MM.1S (cell line): ENCODE measurements around the gene SMKR1.

Experiments
- EZH2 ChIP-seq: fragments of 300-600 bp; sonication (generic); optimal IDR thresholded peaks from 2 replicates; pipeline ENCODE3; 2017; ENCODE audit warnings: low read depth, mild to moderate bottlenecking, antibody characterized with exemption, low read length, mixed read lengths
- TF ChIP-seq, protein P1 (sequence below): fragments of 300-600 bp; sonication (generic); IDR thresholded peaks from 2 replicates; pipeline ENCODE4 v1.5.1; 2016; ENCODE audit warnings: antibody characterized with exemption, low read length, mixed read lengths

DNA sequence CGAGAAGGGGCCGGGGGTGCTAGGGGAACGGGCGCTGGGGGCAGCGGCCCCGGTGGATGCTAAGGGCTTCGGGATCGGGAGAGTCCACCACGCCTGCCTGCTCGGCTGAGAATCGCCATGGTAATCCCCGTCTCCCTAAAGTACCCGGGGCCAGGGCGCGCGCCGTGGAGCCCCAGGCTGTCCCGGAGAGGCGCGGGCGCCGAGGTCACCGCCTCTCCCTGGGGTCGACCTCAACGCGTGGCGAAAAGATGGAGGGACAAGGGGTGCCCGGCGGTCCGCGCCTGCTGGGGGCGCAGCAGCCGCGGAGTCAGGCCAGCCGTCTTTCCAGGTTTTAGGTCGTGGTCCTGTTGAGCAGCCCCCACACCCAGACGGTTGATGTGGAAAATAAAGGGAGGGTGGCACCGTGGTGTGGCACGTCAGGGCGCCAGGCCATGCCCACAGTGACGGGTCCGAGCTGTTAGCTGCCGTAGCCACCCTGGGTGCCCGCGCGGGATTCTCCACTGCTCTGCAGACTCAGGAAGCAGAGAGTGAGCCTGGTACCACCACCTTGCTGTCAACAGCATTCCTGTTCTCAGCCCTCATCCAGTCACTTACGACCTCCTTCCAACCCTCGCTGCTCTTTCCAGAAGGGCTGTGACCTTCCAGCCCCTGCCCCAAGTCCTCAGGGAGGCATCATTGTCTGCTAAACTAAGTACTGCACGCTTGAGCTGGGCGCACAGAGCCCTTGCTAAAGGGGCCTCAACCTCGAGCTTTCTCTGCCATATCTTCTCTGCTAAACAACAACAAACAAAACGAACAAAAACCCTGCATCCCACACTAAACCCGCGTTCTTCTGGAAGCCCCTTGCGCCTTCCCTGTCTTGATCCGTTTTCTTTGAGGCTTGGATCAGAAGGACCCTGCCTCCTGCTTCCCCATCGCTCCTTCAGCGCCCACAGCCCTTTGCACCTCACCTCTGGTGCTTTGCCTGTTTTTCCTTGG is 666 bp downstream of the SMKR1 start:
- TF ChIP-seq, protein P1, sequence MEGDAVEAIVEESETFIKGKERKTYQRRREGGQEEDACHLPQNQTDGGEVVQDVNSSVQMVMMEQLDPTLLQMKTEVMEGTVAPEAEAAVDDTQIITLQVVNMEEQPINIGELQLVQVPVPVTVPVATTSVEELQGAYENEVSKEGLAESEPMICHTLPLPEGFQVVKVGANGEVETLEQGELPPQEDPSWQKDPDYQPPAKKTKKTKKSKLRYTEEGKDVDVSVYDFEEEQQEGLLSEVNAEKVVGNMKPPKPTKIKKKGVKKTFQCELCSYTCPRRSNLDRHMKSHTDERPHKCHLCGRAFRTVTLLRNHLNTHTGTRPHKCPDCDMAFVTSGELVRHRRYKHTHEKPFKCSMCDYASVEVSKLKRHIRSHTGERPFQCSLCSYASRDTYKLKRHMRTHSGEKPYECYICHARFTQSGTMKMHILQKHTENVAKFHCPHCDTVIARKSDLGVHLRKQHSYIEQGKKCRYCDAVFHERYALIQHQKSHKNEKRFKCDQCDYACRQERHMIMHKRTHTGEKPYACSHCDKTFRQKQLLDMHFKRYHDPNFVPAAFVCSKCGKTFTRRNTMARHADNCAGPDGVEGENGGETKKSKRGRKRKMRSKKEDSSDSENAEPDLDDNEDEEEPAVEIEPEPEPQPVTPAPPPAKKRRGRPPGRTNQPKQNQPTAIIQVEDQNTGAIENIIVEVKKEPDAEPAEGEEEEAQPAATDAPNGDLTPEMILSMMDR = no peak; the same call in 1 of the 2 replicates
- no peak for TF ChIP-seq EZH2
